ENCODE results near the gene ZNF142. TPM values are rescaled to one million over a fixed set of nuclear protein-coding genes. Genes with fewer than 3 reads are reported as not detected.

The ZNF142 gene
- total RNA-seq, 4 donors from 2014 or later: 11.8 to 40.3 (median 15.7) TPM

GRCh38 chr2:218626369-218626768, 33.1 kb downstream of the ZNF142 start:
- Histone ChIP-seq H3K36me3 (no peaks in the 10 kb centered on the region), H3K27ac (no peak overlapping the region)
- intact Hi-C loops (cut with DNase I; ENCODE audit: low total_unique reads): no loop called here

GRCh38 chr2:218623366-218623705, 36.1 kb downstream of the ZNF142 start:
- intact Hi-C loops (cut with DNase I; ENCODE audit: low total_unique reads): no loop called here
- TF ChIP-seq POLR2A (IDR thresholded peaks at IDR 0.05): no peak
- TF ChIP-seq CTCF (IDR thresholded peaks at IDR 0.05): no peak
- no peak for DNase-seq
- H3K4me1 ChIP-seq: no peaks in the 10 kb centered on the region
- H3K4me3 ChIP-seq: no peak overlapping the region
- no peak overlapping the region for H3K27ac ChIP-seq
- H3K27me3 ChIP-seq: no peaks in the 10 kb centered on the region
- H3K36me3 ChIP-seq: no peaks in the 10 kb centered on the region
- H3K9me3 ChIP-seq: no peaks in the 10 kb centered on the region

More at GRCh38 chr2:218626369-218626768, 33.1 kb downstream of the ZNF142 start:
- Histone ChIP-seq H3K4me3 (no peak overlapping the region), H3K4me1 (no peaks in the 10 kb centered on the region), H3K9me3 (no peaks in the 10 kb centered on the region), H3K27me3 (no peaks in the 10 kb centered on the region)
- no peak for DNase-seq
- TF ChIP-seq POLR2A (IDR thresholded peaks at IDR 0.05) (no peak), CTCF (IDR thresholded peaks at IDR 0.05) (no peak)

- H3K27ac ChIP-seq: no peak overlapping the region
- H3K4me3 ChIP-seq: no peak overlapping the region
- DNase-seq: no peak
- H3K9me3 ChIP-seq: no peaks in the 10 kb centered on the region
- intact Hi-C loops (cut with DNase I; ENCODE audit: low total_unique reads): no loop called here
- no peaks in the 10 kb centered on the region for H3K4me1 ChIP-seq
- TF ChIP-seq POLR2A (IDR thresholded peaks at IDR 0.05) (no peak), CTCF (IDR thresholded peaks at IDR 0.05) (no peak)
- no peaks in the 10 kb centered on the region for H3K36me3 ChIP-seq
- H3K27me3 ChIP-seq: no peaks in the 10 kb centered on the region
These were observed 36.6 kb downstream of the ZNF142 start for GRCh38 chr2:218622606-218623365.

GRCh38 chr2:218621007-218621406, 38.4 kb downstream of the ZNF142 start:
- Histone ChIP-seq H3K9me3 (no peaks in the 10 kb centered on the region), H3K36me3 (no peaks in the 10 kb centered on the region), H3K27me3 (no peaks in the 10 kb centered on the region), H3K4me1 (no peaks in the 10 kb centered on the region), H3K4me3 (no peak overlapping the region), H3K27ac (no peak overlapping the region)
- no peak for TF ChIP-seq CTCF (IDR thresholded peaks at IDR 0.05)
- no peak for TF ChIP-seq POLR2A (IDR thresholded peaks at IDR 0.05)
- intact Hi-C loops (cut with DNase I; ENCODE audit: low total_unique reads): no loop called here
- no peak for DNase-seq

- intact Hi-C loops (cut with DNase I; ENCODE audit: low total_unique reads): no loop called here
- Histone ChIP-seq H3K4me3 (no peak overlapping the region), H3K27ac (no peak overlapping the region), H3K36me3 (no peaks in the 10 kb centered on the region), H3K27me3 (no peaks in the 10 kb centered on the region), H3K4me1 (no peaks in the 10 kb centered on the region), H3K9me3 (no peaks in the 10 kb centered on the region)
- no peak for DNase-seq
- TF ChIP-seq CTCF (IDR thresholded peaks at IDR 0.05) (no peak), POLR2A (IDR thresholded peaks at IDR 0.05) (no peak)
These were observed 41.1 kb downstream of the ZNF142 start for GRCh38 chr2:218618102-218618860.

Measured in uterus (tissue), 4 donors.